Measurements from ENCODE around the gene CRY1. TPM values are rescaled to one million over a fixed set of nuclear protein-coding genes. Genes with fewer than 3 reads are reported as not detected.
A peak's percentile ranks its signal among the peaks of the same experiment; 100 is the strongest.

Gene CRY1
- total and polyA plus RNA-seq, 9 of the 15 experiments (the other 6 are each of a cell fraction or from before 2014, with no cell fraction given) = 8.7 to 33.3 (median 25.2) TPM

- H3K27ac ChIP-seq (ENCODE audit: extremely low read depth, low read depth, low read length) = no peak overlapping the region
- no peaks in the 10 kb centered on the region for H3K9me3 ChIP-seq (replicated peaks; ENCODE audit: control insufficient read depth, insufficient read depth, low read depth, low read length)
- H3K9me1 ChIP-seq (ENCODE audit: control insufficient read depth, insufficient read depth, low read length) = no peaks in the 10 kb centered on the region
- H4K20me1 ChIP-seq (replicated peaks; ENCODE audit: control insufficient read depth, insufficient read depth, low read length) = no peaks in the 10 kb centered on the region
- no peak overlapping the region for H3K4me2 ChIP-seq (ENCODE audit: insufficient read depth, low read length)
- intact Hi-C loops (cut with micrococcal nuclease) (loop anchor here (10.0 kb wide), 1 partner anchor 877 kb away; no protein-coding TSS in a partner anchor), in situ Hi-C loops (cut with MboI) (no loop called here)
- CTCF ChIA-PET (ENCODE audit: low intra/inter-chr PET ratio) = no interaction called here
- no peak for DNase-seq (ENCODE audit: extremely low read depth in 1 of 4, low spot score in 3 of 4)
- no peak for FAIRE-seq
- no peak overlapping the region for H3K4me3 ChIP-seq
- H2AFZ ChIP-seq (ENCODE audit: low read depth, low read length) = no peak overlapping the region
- H3K36me3 ChIP-seq (ENCODE audit: control insufficient read depth, insufficient read depth, low read length) = no peaks in the 10 kb centered on the region
- TF ChIP-seq ZC3H8 (IDR thresholded peaks at IDR 0.05) (no peak), RNF219 (CRISPR knock-in tag; IDR thresholded peaks at IDR 0.05) (no peak), CEBPB (tag; IDR thresholded peaks at IDR 0.05) (peak; percentile 54; the same call in 1 of the 2 replicates), ZNF354B (CRISPR knock-in tag; IDR thresholded peaks at IDR 0.05) (no peak)
- no peak for ATAC-seq
- no peaks in the 10 kb centered on the region for H3K79me2 ChIP-seq (ENCODE audit: control insufficient read depth, insufficient read depth, low read length)
- 0% methylated on average over 1 of the region's 1 CpG for WGBS (ENCODE audit: insufficient coverage, low coverage, missing lambda C conversion rate)
- H3K4me1 ChIP-seq (replicated peaks in 1 of 2; ENCODE audit: control insufficient read depth in 2 of 2, insufficient read depth in 2 of 2, low read length in 2 of 2) = no peaks in the 10 kb centered on the region; a peak in 2 of 5 replicates
- no TSS peak for BruUV-seq (replicated peaks)
- POLR2A ChIA-PET = no interaction called here
- no peaks in the 10 kb centered on the region for H3K27me3 ChIP-seq (ENCODE audit: control insufficient read depth in 2 of 2, insufficient read depth in 2 of 2, low read length in 2 of 2)
- H3K9ac ChIP-seq (ENCODE audit: insufficient read depth in 1 of 2, low read depth in 2 of 2, low read length in 2 of 2) = no peak overlapping the region
These were observed 8.3 kb upstream of the CRY1 start for GRCh38 chr12:107101651-107102050.

- H3K9me3 ChIP-seq (replicated peaks; ENCODE audit: control insufficient read depth, insufficient read depth, low read depth, low read length) = no peaks in the 10 kb centered on the region
- no peaks in the 10 kb centered on the region for H3K79me2 ChIP-seq (ENCODE audit: control insufficient read depth, insufficient read depth, low read length)
- no peaks in the 10 kb centered on the region; a peak in 2 of 5 replicates for H3K4me1 ChIP-seq (replicated peaks in 1 of 2; ENCODE audit: control insufficient read depth in 2 of 2, insufficient read depth in 2 of 2, low read length in 2 of 2)
- no peaks in the 10 kb centered on the region for H3K9me1 ChIP-seq (ENCODE audit: control insufficient read depth, insufficient read depth, low read length)
- no peak overlapping the region for H3K4me3 ChIP-seq
- BruUV-seq (replicated peaks) = no TSS peak
- ATAC-seq (no peak), DNase-seq (ENCODE audit: extremely low read depth in 1 of 4, low spot score in 3 of 4) (no peak), FAIRE-seq (no peak)
- H3K36me3 ChIP-seq (ENCODE audit: control insufficient read depth, insufficient read depth, low read length) = no peaks in the 10 kb centered on the region
- intact Hi-C loops (cut with micrococcal nuclease) (loop anchor here (10.0 kb wide), 1 partner anchor 875 kb away; no protein-coding TSS in a partner anchor), in situ Hi-C loops (cut with MboI) (no loop called here)
- no peak overlapping the region for H3K4me2 ChIP-seq (ENCODE audit: insufficient read depth, low read length)
- no peak overlapping the region for H2AFZ ChIP-seq (ENCODE audit: low read depth, low read length)
- H3K27me3 ChIP-seq (ENCODE audit: control insufficient read depth in 2 of 2, insufficient read depth in 2 of 2, low read length in 2 of 2) = no peaks in the 10 kb centered on the region
- H3K27ac ChIP-seq (ENCODE audit: extremely low read depth, low read depth, low read length) = no peak overlapping the region
- POLR2A ChIA-PET = no interaction called here
- H4K20me1 ChIP-seq (replicated peaks; ENCODE audit: control insufficient read depth, insufficient read depth, low read length) = no peaks in the 10 kb centered on the region
- WGBS (ENCODE audit: insufficient coverage, low coverage, missing lambda C conversion rate) = 6% methylated on average over 2 of the region's 2 CpGs
- no peak overlapping the region for H3K9ac ChIP-seq (ENCODE audit: insufficient read depth in 1 of 2, low read depth in 2 of 2, low read length in 2 of 2)
- TF ChIP-seq JUNB (CRISPR knock-in tag; conservative IDR thresholded peaks at IDR 0.05) (no peak), ATF3 (IDR thresholded peaks at IDR 0.05) (no peak), ATF3 (CRISPR knock-in tag; conservative IDR thresholded peaks at IDR 0.05) (no peak), GABPB1 (CRISPR knock-in tag; IDR thresholded peaks at IDR 0.05) (no peak), NBN (IDR thresholded peaks at IDR 0.05; ENCODE audit: low read depth) (no peak), ZNF41 (CRISPR knock-in tag; conservative IDR thresholded peaks at IDR 0.05) (no peak), SMAD3 (CRISPR knock-in tag; conservative IDR thresholded peaks at IDR 0.05) (no peak), SMC3 (conservative IDR thresholded peaks at IDR 0.05; ENCODE audit: insufficient read depth, low read depth, low read length) (no peak), HSF4 (CRISPR knock-in tag; IDR thresholded peaks at IDR 0.05; ENCODE audit: borderline replicate concordance) (no peak), PTBP1 (IDR thresholded peaks at IDR 0.05; ENCODE audit: low read depth, low read length) (no peak)
- TF ChIP-seq, protein P1, sequence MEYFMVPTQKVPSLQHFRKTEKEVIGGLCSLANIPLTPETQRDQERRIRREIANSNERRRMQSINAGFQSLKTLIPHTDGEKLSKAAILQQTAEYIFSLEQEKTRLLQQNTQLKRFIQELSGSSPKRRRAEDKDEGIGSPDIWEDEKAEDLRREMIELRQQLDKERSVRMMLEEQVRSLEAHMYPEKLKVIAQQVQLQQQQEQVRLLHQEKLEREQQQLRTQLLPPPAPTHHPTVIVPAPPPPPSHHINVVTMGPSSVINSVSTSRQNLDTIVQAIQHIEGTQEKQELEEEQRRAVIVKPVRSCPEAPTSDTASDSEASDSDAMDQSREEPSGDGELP (CRISPR knock-in tag; IDR thresholded peaks at IDR 0.05; ENCODE audit: borderline replicate concordance) = no peak
- CTCF ChIA-PET (ENCODE audit: low intra/inter-chr PET ratio) = no interaction called here
These were observed 6.6 kb upstream of the CRY1 start for GRCh38 chr12:107099917-107100316.

Measured in K562 (cell line).